Measurements from ENCODE around the gene PAQR4. TPM values are rescaled to one million over a fixed set of nuclear protein-coding genes. Genes with fewer than 3 reads are reported as not detected.

The PAQR4 gene
- total and polyA plus RNA-seq, 2 of the 13 experiments (the other 11 are each of a cell fraction or from before 2014, with no cell fraction given) = 15.9 to 24.8 TPM

DNA sequence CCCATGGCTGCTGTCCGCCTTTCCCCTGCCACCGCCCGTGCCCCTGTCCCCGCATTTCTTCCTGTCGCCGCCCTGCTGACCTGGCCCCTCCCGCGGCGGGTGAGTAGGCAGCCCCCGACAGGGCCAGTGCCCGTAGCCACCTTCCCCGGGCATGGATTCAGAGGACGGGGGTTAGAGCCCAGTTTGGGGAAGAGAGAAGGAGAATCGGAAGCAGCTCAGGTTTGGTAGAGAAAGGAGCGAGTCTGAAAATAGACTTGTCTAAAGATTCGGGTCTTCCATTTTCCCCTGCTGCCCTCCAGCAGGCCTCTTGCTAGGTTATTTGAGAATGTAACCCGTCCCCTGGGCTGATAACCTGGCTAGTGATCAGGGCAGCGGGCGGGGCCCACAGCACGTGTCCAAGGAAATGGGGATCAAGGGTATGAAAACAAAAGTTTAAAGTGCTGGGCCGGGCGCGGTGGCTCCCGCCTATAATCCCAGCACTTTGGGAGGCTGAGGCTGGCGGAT lies 35.7 kb downstream of the PAQR4 start (continued):
- TF ChIP-seq, protein P1, sequence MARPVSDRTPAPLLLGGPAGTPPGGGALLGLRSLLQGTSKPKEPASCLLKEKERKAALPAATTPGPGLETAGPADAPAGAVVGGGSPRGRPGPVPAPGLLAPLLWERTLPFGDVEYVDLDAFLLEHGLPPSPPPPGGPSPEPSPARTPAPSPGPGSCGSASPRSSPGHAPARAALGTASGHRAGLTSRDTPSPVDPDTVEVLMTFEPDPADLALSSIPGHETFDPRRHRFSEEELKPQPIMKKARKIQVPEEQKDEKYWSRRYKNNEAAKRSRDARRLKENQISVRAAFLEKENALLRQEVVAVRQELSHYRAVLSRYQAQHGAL (CRISPR knock-in tag; IDR thresholded peaks at IDR 0.05; ENCODE audit: not compliant biosample characterization) = no peak
- TF ChIP-seq KDM2A (CRISPR knock-in tag; IDR thresholded peaks at IDR 0.05; ENCODE audit: borderline replicate concordance, low read depth) (peak; percentile 33; the same call in 1 of the 2 replicates), SRSF1 (optimal IDR thresholded peaks at IDR 0.05; ENCODE audit: low read depth, low read length) (peak; percentile 52), BHLHE40 (IDR thresholded peaks at IDR 0.05; ENCODE audit: low read length) (peak; percentile 31; the same call in 1 of the 2 replicates), ZNF75D (CRISPR knock-in tag; IDR thresholded peaks at IDR 0.05; ENCODE audit: borderline replicate concordance) (no peak), ZNF777 (CRISPR knock-in tag; IDR thresholded peaks at IDR 0.05) (0 out of 2 replicates have a peak, but pooled peaks have one; percentile 23), HHEX (CRISPR knock-in tag; IDR thresholded peaks at IDR 0.05) (no peak), PAXIP1 (CRISPR knock-in tag; conservative IDR thresholded peaks at IDR 0.05) (0 out of 2 replicates have a peak, but pooled peaks have one; percentile 25), ZNF20 (CRISPR knock-in tag; IDR thresholded peaks at IDR 0.05) (no peak), PCBP2 (optimal IDR thresholded peaks at IDR 0.05; ENCODE audit: low read depth, low read length, poor library complexity, severe bottlenecking) (no peak), FOXO1 (CRISPR knock-in tag; IDR thresholded peaks at IDR 0.05) (0 out of 2 replicates have a peak, but pooled peaks have one; percentile 17), ZNF101 (CRISPR knock-in tag; IDR thresholded peaks at IDR 0.05; ENCODE audit: borderline replicate concordance, low read depth) (no peak), SRSF4 (IDR thresholded peaks at IDR 0.05; ENCODE audit: low read depth, low read length, poor library complexity, severe bottlenecking) (no peak), ZEB1 (IDR thresholded peaks at IDR 0.05; ENCODE audit: insufficient replicate concordance, low read depth) (peak; percentile 60), ZNF746 (CRISPR knock-in tag; IDR thresholded peaks at IDR 0.05) (peak; percentile 39; the same call in 1 of the 2 replicates), ZNF616 (CRISPR knock-in tag; IDR thresholded peaks at IDR 0.05; ENCODE audit: low read depth) (no peak)
- TF ChIP-seq, protein P2, sequence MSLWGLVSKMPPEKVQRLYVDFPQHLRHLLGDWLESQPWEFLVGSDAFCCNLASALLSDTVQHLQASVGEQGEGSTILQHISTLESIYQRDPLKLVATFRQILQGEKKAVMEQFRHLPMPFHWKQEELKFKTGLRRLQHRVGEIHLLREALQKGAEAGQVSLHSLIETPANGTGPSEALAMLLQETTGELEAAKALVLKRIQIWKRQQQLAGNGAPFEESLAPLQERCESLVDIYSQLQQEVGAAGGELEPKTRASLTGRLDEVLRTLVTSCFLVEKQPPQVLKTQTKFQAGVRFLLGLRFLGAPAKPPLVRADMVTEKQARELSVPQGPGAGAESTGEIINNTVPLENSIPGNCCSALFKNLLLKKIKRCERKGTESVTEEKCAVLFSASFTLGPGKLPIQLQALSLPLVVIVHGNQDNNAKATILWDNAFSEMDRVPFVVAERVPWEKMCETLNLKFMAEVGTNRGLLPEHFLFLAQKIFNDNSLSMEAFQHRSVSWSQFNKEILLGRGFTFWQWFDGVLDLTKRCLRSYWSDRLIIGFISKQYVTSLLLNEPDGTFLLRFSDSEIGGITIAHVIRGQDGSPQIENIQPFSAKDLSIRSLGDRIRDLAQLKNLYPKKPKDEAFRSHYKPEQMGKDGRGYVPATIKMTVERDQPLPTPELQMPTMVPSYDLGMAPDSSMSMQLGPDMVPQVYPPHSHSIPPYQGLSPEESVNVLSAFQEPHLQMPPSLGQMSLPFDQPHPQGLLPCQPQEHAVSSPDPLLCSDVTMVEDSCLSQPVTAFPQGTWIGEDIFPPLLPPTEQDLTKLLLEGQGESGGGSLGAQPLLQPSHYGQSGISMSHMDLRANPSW (CRISPR knock-in tag; IDR thresholded peaks at IDR 0.05; ENCODE audit: borderline replicate concordance) = no peak
- TF ChIP-seq, protein P3, sequence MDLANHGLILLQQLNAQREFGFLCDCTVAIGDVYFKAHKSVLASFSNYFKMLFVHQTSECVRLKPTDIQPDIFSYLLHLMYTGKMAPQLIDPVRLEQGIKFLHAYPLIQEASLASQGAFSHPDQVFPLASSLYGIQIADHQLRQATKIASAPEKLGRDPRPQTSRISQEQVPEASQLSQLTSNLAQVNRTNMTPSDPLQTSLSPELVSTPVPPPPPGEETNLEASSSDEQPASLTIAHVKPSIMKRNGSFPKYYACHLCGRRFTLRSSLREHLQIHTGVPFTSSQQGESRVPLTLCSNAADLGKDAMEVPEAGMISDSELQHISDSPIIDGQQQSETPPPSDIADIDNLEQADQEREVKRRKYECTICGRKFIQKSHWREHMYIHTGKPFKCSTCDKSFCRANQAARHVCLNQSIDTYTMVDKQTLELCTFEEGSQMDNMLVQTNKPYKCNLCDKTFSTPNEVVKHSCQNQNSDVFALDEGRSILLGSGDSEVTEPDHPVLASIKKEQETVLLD (CRISPR knock-in tag; IDR thresholded peaks at IDR 0.05; ENCODE audit: low read depth) = no peak
- TF ChIP-seq, protein P4, sequence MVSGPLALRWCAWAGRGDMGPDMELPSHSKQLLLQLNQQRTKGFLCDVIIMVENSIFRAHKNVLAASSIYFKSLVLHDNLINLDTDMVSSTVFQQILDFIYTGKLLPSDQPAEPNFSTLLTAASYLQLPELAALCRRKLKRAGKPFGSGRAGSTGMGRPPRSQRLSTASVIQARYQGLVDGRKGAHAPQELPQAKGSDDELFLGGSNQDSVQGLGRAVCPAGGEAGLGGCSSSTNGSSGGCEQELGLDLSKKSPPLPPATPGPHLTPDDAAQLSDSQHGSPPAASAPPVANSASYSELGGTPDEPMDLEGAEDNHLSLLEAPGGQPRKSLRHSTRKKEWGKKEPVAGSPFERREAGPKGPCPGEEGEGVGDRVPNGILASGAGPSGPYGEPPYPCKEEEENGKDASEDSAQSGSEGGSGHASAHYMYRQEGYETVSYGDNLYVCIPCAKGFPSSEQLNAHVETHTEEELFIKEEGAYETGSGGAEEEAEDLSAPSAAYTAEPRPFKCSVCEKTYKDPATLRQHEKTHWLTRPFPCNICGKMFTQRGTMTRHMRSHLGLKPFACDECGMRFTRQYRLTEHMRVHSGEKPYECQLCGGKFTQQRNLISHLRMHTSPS (CRISPR knock-in tag; IDR thresholded peaks at IDR 0.05; ENCODE audit: low read depth) = peak; percentile 46; the same call in 1 of the 2 replicates
